ENCODE results near the gene ZNF516.

The ZNF516 gene

GRCh38 chr18:76502551-76502950 is 7.5 kb upstream of the ZNF516 start:
- Histone ChIP-seq H3K36me3 (replicated peaks) (no peaks in the 10 kb centered on the region), H3K27ac (no peak overlapping the region), H3K4me3 (ENCODE audit: low read depth, low read length) (no peak overlapping the region), H3K27me3 (replicated peaks) (no peaks in the 10 kb centered on the region)
- TF ChIP-seq CTCF (IDR thresholded peaks at IDR 0.05; ENCODE audit: low read depth, low read length, missing control alignments) = no peak
- DNase-seq = no peak
- in situ Hi-C loops (cut with HindIII; ENCODE audit: low pct_ligation_motif_present, low sequenced_read_pairs) = no loop called here

- in situ Hi-C loops (cut with HindIII; ENCODE audit: low pct_ligation_motif_present, low sequenced_read_pairs) = no loop called here
- Histone ChIP-seq H3K27me3 (replicated peaks) (no peaks in the 10 kb centered on the region), H3K4me3 (ENCODE audit: low read depth, low read length) (no peak overlapping the region), H3K27ac (no peak overlapping the region), H3K36me3 (replicated peaks) (no peaks in the 10 kb centered on the region)
- DNase-seq = no peak
- TF ChIP-seq CTCF (IDR thresholded peaks at IDR 0.05; ENCODE audit: low read depth, low read length, missing control alignments) = no peak
Observed at GRCh38 chr18:76499637-76500340, 4.7 kb upstream of the ZNF516 start.

- no peaks in the 10 kb centered on the region for H3K36me3 ChIP-seq (replicated peaks)
- no peak overlapping the region for H3K4me3 ChIP-seq (ENCODE audit: low read depth, low read length)
- no peak overlapping the region for H3K27ac ChIP-seq
- in situ Hi-C loops (cut with HindIII; ENCODE audit: low pct_ligation_motif_present, low sequenced_read_pairs) = no loop called here
- no peak for TF ChIP-seq CTCF (IDR thresholded peaks at IDR 0.05; ENCODE audit: low read depth, low read length, missing control alignments)
- DNase-seq = no peak
- H3K27me3 ChIP-seq (replicated peaks) = no peaks in the 10 kb centered on the region
Observed at GRCh38 chr18:76499021-76499420, 4.0 kb upstream of the ZNF516 start.

- in situ Hi-C loops (cut with HindIII; ENCODE audit: low pct_ligation_motif_present, low sequenced_read_pairs) = no loop called here
- no peak for TF ChIP-seq CTCF (IDR thresholded peaks at IDR 0.05; ENCODE audit: low read depth, low read length, missing control alignments)
Observed at GRCh38 chr18:76498064-76498463, 3.0 kb upstream of the ZNF516 start.

GRCh38 chr18:76497021-76497420 is 2.0 kb upstream of the ZNF516 start:
- DNase-seq = no peak
- Histone ChIP-seq H3K36me3 (replicated peaks) (no peaks in the 10 kb centered on the region), H3K27me3 (replicated peaks) (no peaks in the 10 kb centered on the region), H3K4me3 (ENCODE audit: low read depth, low read length) (no peak overlapping the region), H3K27ac (no peak overlapping the region)
- in situ Hi-C loops (cut with HindIII; ENCODE audit: low pct_ligation_motif_present, low sequenced_read_pairs) = no loop called here
- no peak for TF ChIP-seq CTCF (IDR thresholded peaks at IDR 0.05; ENCODE audit: low read depth, low read length, missing control alignments)

More at GRCh38 chr18:76498064-76498463, 3.0 kb upstream of the ZNF516 start:
- Histone ChIP-seq H3K4me3 (ENCODE audit: low read depth, low read length) (no peak overlapping the region), H3K27me3 (replicated peaks) (no peaks in the 10 kb centered on the region), H3K36me3 (replicated peaks) (no peaks in the 10 kb centered on the region), H3K27ac (no peak overlapping the region)
- DNase-seq = no peak
